Activated effector memory CD4-positive, alpha-beta T cell treated with anti-CD3 and anti-CD28 coated beads, Interleukin-2, amount 50 U/mL, for 16 hours (primary cell): ENCODE data around the gene RAB1B.
"Not testable (repeated sequence)": the region's sequence is repeated elsewhere in the genome, so short reads cannot be mapped to it uniquely, and the experiment has no call there.

Source experiments
- DNase-seq: peaks from one replicate; pipeline ENCODE4 v3.0.0-alpha.2; 2020

RAB1B gene

GRCh38 chr11:66310803-66311440, 42.5 kb downstream of the RAB1B start:
- DNase-seq: not testable (repeated sequence)

- no peak for DNase-seq
These were observed 43.1 kb downstream of the RAB1B start for GRCh38 chr11:66311470-66311964.

GRCh38 chr11:66311965-66312548, 43.6 kb downstream of the RAB1B start:
- DNase-seq: peak; percentile 99

GRCh38 chr11:66312549-66313320, 44.3 kb downstream of the RAB1B start:
- DNase-seq: peak; percentile 98

GRCh38 chr11:66313321-66314185, 45.1 kb downstream of the RAB1B start:
- DNase-seq: no peak

GRCh38 chr11:66314186-66314501, 45.7 kb downstream of the RAB1B start:
- DNase-seq: no peak

- no peak for DNase-seq
These were observed 46.4 kb downstream of the RAB1B start for GRCh38 chr11:66314561-66315497.

- DNase-seq: no peak
These were observed 47.1 kb downstream of the RAB1B start for GRCh38 chr11:66315498-66315885.

GRCh38 chr11:66315921-66316811, 47.7 kb downstream of the RAB1B start:
- DNase-seq: no peak

GRCh38 chr11:66316849-66317251, 48.4 kb downstream of the RAB1B start, which contains the start of gene CD248:
CD248 (minus strand) TSS chr11:66317044; CDS start chr11:66317027, 17 bp downstream.
- no peak for DNase-seq

- DNase-seq: no peak
These were observed 48.9 kb downstream of the RAB1B start for GRCh38 chr11:66317322-66317722.

GRCh38 chr11:66317723-66318599, 49.5 kb downstream of the RAB1B start:
- DNase-seq: no peak

GRCh38 chr11:66318600-66318970, 50.1 kb downstream of the RAB1B start:
- DNase-seq: no peak

- not testable (repeated sequence) for DNase-seq
These were observed 51.9 kb downstream of the RAB1B start for GRCh38 chr11:66320289-66320688.

- not testable (repeated sequence) for DNase-seq
These were observed 52.3 kb downstream of the RAB1B start for GRCh38 chr11:66320748-66321147.

GRCh38 chr11:66321606-66322005, 53.2 kb downstream of the RAB1B start:
- no peak for DNase-seq

- DNase-seq: no peak
These were observed 54.4 kb downstream of the RAB1B start for GRCh38 chr11:66322732-66323427.

GRCh38 chr11:66323684-66324083, 55.2 kb downstream of the RAB1B start:
- no peak for DNase-seq

- no peak for DNase-seq
These were observed 56.2 kb downstream of the RAB1B start for GRCh38 chr11:66324664-66325063.
